ENCODE results near the gene COG5. TPM values are rescaled to one million over a fixed set of nuclear protein-coding genes. Genes with fewer than 3 reads are reported as not detected.

Gene COG5
- polyA plus RNA-seq, 1 of the 3 experiments (the other 2 are of a cell fraction): 21.2 TPM

DNA sequence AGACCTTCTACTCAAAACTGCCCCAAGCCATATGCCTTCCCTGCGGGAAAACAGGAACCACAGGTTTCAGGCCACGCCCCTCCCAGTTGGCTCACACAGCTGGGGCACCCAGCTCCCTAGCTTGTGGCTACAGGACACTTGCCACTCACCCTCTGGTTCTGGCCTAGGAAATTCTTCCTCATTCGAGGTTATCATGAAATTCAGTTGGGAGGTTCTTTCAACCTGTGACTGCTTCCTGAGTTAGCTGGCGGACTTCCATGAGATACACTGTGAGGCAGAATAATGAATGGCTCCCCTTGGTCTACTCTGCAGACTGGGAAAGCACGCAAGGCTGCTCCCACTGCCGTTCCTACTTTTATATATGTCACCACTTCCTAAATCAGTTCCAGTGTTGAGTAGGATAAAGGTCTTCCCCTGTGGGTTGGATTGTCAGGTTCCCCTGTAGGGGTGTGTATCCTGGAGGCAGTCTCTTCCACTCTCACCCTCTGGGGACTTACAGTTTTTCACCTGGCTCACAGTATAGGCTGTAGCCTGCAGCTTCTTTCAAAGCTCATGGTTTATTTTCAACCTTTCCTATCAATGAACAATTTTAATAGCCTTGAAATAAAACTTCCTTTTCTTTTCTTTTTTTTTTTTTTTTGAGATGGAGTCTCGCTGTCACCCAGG lies 56.9 kb downstream of the COG5 start:
- Histone ChIP-seq H2AFZ (ENCODE audit: low read depth) (no peak overlapping the region), H3K9me2 (no peaks in the 10 kb centered on the region), H3K4me1 (ENCODE audit: control insufficient read depth in 1 of 2, insufficient read depth in 2 of 2, low read depth in 1 of 2, low read length in 1 of 2) (peaks cover 0 to 5% of the 10 kb centered on the region in 2 experiments; a peak in 2 of 4 replicates), H4K20me1 (ENCODE audit: insufficient read depth) (no peaks in the 10 kb centered on the region), H3K9me3 (no peaks in the 10 kb centered on the region), H3K79me2 (ENCODE audit: insufficient read depth) (peaks cover 17% of the 10 kb centered on the region), H3K27ac (ENCODE audit: low read depth in 2 of 2, low read length in 1 of 2) (no peak overlapping the region), H3K4me3 (ENCODE audit: low read depth in 2 of 2, low read length in 1 of 2) (no peak overlapping the region), H3F3A (replicated peaks; ENCODE audit: insufficient read depth) (no peaks in the 10 kb centered on the region), H3K9ac (no peak overlapping the region), H3K36me3 (replicated peaks in 1 of 2; ENCODE audit: control insufficient read depth in 1 of 2, insufficient read depth in 2 of 2, low read length in 1 of 2) (peaks cover 0 to 11% of the 10 kb centered on the region in 2 experiments), H3K4me2 (no peak overlapping the region), H3K27me3 (ENCODE audit: insufficient read depth) (no peaks in the 10 kb centered on the region)
- WGBS (ENCODE audit: low lambda C conversion rate): 92% methylated on average over 7 of the region's 7 CpGs
- ChIA-PET POLR2A (no interaction called here), CTCF (interaction anchor here (1.0 to 2.0 kb wide), 4 partner anchors 11 to 304 kb away, joined by 3 to 5 read pairs (median 3); no protein-coding TSS in a partner anchor)
- DNase-seq: no peak
- no peak for TF ChIP-seq RAD21 (IDR thresholded peaks at IDR 0.05; ENCODE audit: low read length)
- TF ChIP-seq FOXJ3 (CRISPR knock-in tag; IDR thresholded peaks at IDR 0.05): no peak
- no peak for TF ChIP-seq NRF1 (IDR thresholded peaks at IDR 0.05; ENCODE audit: low read depth, low read length)

DNA sequence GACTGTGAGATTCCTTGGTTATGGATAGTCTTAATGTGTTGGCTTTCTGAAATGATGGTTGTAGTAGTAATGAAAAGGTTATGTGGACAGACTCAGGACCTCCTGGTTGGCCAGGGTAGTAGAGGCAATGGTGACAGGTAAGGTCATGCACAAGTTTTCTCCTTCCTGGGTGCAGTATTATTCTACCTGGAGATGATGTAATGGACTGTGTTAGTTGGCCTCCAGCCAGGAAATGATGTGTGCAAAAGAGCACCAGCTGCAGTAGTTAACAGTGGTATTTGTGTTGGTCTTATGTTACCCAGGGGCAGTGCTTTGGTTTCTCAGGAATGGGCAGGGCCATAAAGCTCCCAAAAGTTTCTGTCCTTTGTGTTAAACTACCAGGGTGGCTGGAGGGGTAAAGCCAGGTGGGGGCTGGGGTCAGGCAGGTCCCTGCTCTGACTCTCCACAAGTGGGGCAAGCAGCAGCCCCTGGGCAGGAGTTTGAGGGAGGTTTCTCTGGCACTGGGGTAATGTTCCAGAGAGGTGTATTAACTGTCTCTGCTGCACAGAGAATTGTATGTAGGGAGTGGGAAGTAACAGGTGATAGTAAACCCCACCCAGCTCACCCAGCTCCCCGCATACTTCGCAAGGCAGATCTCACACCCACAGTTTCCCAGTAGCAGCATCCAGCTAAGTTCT lies 57.6 kb downstream of the COG5 start:
- Histone ChIP-seq H3K9me2 (no peaks in the 10 kb centered on the region), H3K4me2 (no peak overlapping the region), H2AFZ (ENCODE audit: low read depth) (no peak overlapping the region), H3K9ac (no peak overlapping the region), H3K27ac (ENCODE audit: low read depth in 2 of 2, low read length in 1 of 2) (no peak overlapping the region), H3K4me1 (ENCODE audit: control insufficient read depth in 1 of 2, insufficient read depth in 2 of 2, low read depth in 1 of 2, low read length in 1 of 2) (peaks cover 0 to 5% of the 10 kb centered on the region in 2 experiments; a peak in 2 of 4 replicates), H3K9me3 (no peaks in the 10 kb centered on the region), H3K79me2 (ENCODE audit: insufficient read depth) (peaks cover 10% of the 10 kb centered on the region), H3K27me3 (ENCODE audit: insufficient read depth) (no peaks in the 10 kb centered on the region), H3K4me3 (ENCODE audit: low read depth in 2 of 2, low read length in 1 of 2) (no peak overlapping the region), H3K36me3 (replicated peaks in 1 of 2; ENCODE audit: control insufficient read depth in 1 of 2, insufficient read depth in 2 of 2, low read length in 1 of 2) (peaks cover 0 to 11% of the 10 kb centered on the region in 2 experiments), H3F3A (replicated peaks; ENCODE audit: insufficient read depth) (no peaks in the 10 kb centered on the region), H4K20me1 (ENCODE audit: insufficient read depth) (no peaks in the 10 kb centered on the region)
- POLR2A ChIA-PET: no interaction called here
- WGBS (ENCODE audit: low lambda C conversion rate): 96% methylated on average over 2 of the region's 2 CpGs
- DNase-seq: no peak
- CTCF ChIA-PET: interaction anchor here (1.0 to 2.0 kb wide), 2 partner anchors 12 to 30 kb away, joined by 3 to 5 read pairs; no protein-coding TSS in a partner anchor
- no peak for TF ChIP-seq SIN3A (IDR thresholded peaks at IDR 0.05; ENCODE audit: borderline replicate concordance, low read depth, low read length)
- TF ChIP-seq RXRA (IDR thresholded peaks at IDR 0.05; ENCODE audit: borderline replicate concordance, low read depth): no peak
- TF ChIP-seq, protein P1, sequence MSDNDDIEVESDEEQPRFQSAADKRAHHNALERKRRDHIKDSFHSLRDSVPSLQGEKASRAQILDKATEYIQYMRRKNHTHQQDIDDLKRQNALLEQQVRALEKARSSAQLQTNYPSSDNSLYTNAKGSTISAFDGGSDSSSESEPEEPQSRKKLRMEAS (IDR thresholded peaks at IDR 0.05; ENCODE audit: low read depth): no peak
- no peak for TF ChIP-seq GABPA (IDR thresholded peaks at IDR 0.05; ENCODE audit: low read depth)
- TF ChIP-seq, protein P2, sequence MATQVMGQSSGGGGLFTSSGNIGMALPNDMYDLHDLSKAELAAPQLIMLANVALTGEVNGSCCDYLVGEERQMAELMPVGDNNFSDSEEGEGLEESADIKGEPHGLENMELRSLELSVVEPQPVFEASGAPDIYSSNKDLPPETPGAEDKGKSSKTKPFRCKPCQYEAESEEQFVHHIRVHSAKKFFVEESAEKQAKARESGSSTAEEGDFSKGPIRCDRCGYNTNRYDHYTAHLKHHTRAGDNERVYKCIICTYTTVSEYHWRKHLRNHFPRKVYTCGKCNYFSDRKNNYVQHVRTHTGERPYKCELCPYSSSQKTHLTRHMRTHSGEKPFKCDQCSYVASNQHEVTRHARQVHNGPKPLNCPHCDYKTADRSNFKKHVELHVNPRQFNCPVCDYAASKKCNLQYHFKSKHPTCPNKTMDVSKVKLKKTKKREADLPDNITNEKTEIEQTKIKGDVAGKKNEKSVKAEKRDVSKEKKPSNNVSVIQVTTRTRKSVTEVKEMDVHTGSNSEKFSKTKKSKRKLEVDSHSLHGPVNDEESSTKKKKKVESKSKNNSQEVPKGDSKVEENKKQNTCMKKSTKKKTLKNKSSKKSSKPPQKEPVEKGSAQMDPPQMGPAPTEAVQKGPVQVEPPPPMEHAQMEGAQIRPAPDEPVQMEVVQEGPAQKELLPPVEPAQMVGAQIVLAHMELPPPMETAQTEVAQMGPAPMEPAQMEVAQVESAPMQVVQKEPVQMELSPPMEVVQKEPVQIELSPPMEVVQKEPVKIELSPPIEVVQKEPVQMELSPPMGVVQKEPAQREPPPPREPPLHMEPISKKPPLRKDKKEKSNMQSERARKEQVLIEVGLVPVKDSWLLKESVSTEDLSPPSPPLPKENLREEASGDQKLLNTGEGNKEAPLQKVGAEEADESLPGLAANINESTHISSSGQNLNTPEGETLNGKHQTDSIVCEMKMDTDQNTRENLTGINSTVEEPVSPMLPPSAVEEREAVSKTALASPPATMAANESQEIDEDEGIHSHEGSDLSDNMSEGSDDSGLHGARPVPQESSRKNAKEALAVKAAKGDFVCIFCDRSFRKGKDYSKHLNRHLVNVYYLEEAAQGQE (IDR thresholded peaks at IDR 0.05; ENCODE audit: low read depth, low read length): no peak
- no peak for TF ChIP-seq MEF2A (IDR thresholded peaks at IDR 0.05; ENCODE audit: borderline replicate concordance, low read depth)
- TF ChIP-seq ELF1 (IDR thresholded peaks at IDR 0.05): no peak
- no peak for TF ChIP-seq GATA2 (CRISPR knock-in tag; IDR thresholded peaks at IDR 0.05)
- TF ChIP-seq MXI1 (IDR thresholded peaks at IDR 0.05; ENCODE audit: low read depth, low read length): no peak
- no peak for TF ChIP-seq FOSL2 (IDR thresholded peaks at IDR 0.05; ENCODE audit: borderline replicate concordance, low read depth)
- TF ChIP-seq, protein P3, sequence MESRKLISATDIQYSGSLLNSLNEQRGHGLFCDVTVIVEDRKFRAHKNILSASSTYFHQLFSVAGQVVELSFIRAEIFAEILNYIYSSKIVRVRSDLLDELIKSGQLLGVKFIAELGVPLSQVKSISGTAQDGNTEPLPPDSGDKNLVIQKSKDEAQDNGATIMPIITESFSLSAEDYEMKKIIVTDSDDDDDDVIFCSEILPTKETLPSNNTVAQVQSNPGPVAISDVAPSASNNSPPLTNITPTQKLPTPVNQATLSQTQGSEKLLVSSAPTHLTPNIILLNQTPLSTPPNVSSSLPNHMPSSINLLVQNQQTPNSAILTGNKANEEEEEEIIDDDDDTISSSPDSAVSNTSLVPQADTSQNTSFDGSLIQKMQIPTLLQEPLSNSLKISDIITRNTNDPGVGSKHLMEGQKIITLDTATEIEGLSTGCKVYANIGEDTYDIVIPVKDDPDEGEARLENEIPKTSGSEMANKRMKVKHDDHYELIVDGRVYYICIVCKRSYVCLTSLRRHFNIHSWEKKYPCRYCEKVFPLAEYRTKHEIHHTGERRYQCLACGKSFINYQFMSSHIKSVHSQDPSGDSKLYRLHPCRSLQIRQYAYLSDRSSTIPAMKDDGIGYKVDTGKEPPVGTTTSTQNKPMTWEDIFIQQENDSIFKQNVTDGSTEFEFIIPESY (IDR thresholded peaks at IDR 0.05; ENCODE audit: borderline replicate concordance, low read depth): no peak
- TF ChIP-seq POLR2AphosphoS5 (IDR thresholded peaks at IDR 0.05; ENCODE audit: low read depth, low read length): no peak
- TF ChIP-seq, protein P4, sequence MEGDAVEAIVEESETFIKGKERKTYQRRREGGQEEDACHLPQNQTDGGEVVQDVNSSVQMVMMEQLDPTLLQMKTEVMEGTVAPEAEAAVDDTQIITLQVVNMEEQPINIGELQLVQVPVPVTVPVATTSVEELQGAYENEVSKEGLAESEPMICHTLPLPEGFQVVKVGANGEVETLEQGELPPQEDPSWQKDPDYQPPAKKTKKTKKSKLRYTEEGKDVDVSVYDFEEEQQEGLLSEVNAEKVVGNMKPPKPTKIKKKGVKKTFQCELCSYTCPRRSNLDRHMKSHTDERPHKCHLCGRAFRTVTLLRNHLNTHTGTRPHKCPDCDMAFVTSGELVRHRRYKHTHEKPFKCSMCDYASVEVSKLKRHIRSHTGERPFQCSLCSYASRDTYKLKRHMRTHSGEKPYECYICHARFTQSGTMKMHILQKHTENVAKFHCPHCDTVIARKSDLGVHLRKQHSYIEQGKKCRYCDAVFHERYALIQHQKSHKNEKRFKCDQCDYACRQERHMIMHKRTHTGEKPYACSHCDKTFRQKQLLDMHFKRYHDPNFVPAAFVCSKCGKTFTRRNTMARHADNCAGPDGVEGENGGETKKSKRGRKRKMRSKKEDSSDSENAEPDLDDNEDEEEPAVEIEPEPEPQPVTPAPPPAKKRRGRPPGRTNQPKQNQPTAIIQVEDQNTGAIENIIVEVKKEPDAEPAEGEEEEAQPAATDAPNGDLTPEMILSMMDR (IDR thresholded peaks at IDR 0.05): no peak
- TF ChIP-seq TCF12 (IDR thresholded peaks at IDR 0.05): no peak
- no peak for TF ChIP-seq SMC3 (IDR thresholded peaks at IDR 0.05; ENCODE audit: low read depth, low read length)

Data from SK-N-SH (cell line).